Right lobe of liver (tissue), 4 donors: ENCODE data around the gene GTPBP8.

Experiments used
- POLR2A ChIP-seq: fragments of 450-650 bp; IDR thresholded peaks from one replicate; pipeline ENCODE4 v1.6.1; 2017; ENCODE audit warnings: antibody characterized with exemption, mild to moderate bottlenecking
- TF ChIP-seq, protein P1 (sequence below), 4 donors: fragments of 200-600 bp in 3 of 4; fragments of 450-650 bp in 1 of 4; IDR thresholded peaks; one replicate each; pipeline versions ENCODE4 v1.5.1 to v1.8.0; 2016 to 2022; ENCODE audit warnings: antibody characterized with exemption in 4 of 4, mild to moderate bottlenecking in 2 of 4
- donor health status: DM: no; HTN: no; CAD: no.
- donor health status: DM: no; HTN: no; CAD: no.
- donor health status: DM: no; HTN: yes; CAD: no.

DNA sequence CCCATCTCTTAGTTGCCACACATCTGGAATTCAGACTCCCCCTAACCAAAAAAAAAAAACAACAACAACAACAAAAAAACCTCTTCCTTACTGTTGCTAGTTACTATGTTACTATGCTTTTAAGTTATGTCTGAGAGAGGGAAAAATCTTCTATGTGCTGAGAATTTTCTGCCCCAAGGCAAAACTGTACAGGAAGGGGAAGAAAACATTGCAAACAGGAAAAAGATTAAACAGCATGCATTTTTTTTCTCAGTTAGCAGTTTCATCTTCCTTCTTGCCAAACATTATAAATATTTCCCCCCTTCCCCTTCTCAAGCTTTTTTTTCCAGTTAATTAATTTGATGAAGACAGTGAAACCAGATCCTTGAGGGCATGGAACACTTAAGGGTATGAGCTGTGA is 14.8 kb upstream of the GTPBP8 start:
- TF ChIP-seq, protein P1, sequence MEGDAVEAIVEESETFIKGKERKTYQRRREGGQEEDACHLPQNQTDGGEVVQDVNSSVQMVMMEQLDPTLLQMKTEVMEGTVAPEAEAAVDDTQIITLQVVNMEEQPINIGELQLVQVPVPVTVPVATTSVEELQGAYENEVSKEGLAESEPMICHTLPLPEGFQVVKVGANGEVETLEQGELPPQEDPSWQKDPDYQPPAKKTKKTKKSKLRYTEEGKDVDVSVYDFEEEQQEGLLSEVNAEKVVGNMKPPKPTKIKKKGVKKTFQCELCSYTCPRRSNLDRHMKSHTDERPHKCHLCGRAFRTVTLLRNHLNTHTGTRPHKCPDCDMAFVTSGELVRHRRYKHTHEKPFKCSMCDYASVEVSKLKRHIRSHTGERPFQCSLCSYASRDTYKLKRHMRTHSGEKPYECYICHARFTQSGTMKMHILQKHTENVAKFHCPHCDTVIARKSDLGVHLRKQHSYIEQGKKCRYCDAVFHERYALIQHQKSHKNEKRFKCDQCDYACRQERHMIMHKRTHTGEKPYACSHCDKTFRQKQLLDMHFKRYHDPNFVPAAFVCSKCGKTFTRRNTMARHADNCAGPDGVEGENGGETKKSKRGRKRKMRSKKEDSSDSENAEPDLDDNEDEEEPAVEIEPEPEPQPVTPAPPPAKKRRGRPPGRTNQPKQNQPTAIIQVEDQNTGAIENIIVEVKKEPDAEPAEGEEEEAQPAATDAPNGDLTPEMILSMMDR (IDR thresholded peaks at IDR 0.05) = no peak
- TF ChIP-seq POLR2A = no peak
